A673 (cell line): ENCODE results near the gene ZNF117. TPM values are rescaled to one million over a fixed set of nuclear protein-coding genes. Genes with fewer than 3 reads are reported as not detected.
"Not testable (repeated sequence)": the region's sequence is repeated elsewhere in the genome, so short reads cannot be mapped to it uniquely, and the experiment has no call there.

Source experiments
- BruUV-seq: library from RNA; stranded (reverse); fragments of 400-500 nt; replicated peaks from 2 replicates; lab custom pipeline; 2021; lab: Mats Ljungman, UMichigan
- CTCF ChIA-PET: fragments of 300-600 bp; sonication (Branson Sonifier 250); formaldehyde crosslinking; loops from one replicate; lab custom pipeline; 2022; ENCODE audit warnings: antibody characterized with exemption; lab: Charles Lee
- POLR2A ChIA-PET: fragments of 300-600 bp; sonication (Branson Sonifier 250); formaldehyde crosslinking; loops from one replicate; lab custom pipeline; 2022; ENCODE audit warnings: antibody characterized with exemption; ENCODE audit not compliant: low non-redundant PET; lab: Charles Lee
- DNase-seq: peaks from one replicate; pipeline ENCODE4 v3.0.0-alpha.2; 2015; ENCODE audit warnings: low spot score
- H3K27ac ChIP-seq: fragments of 200-600 bp; sonication (generic); 2 replicates; pipeline ENCODE4 v1.5.1; 2016; ENCODE audit warnings: mixed run types, low read depth, mild to moderate bottlenecking, mixed read lengths, antibody characterized with exemption, low read length; ENCODE audit not compliant: poor library complexity, severe bottlenecking
- H3K27me3 ChIP-seq: fragments of 200-600 bp; sonication (generic); replicated peaks from 2 replicates; pipeline ENCODE4 v1.6.1; 2017; ENCODE audit warnings: mixed run types, low read depth, mild to moderate bottlenecking, mixed read lengths, antibody characterized with exemption, low read length; ENCODE audit not compliant: insufficient read depth, poor library complexity
- H3K36me3 ChIP-seq: fragments of 200-600 bp; sonication (generic); 2 replicates; pipeline ENCODE4 v1.6.1; 2016; ENCODE audit warnings: mixed run types, mild to moderate bottlenecking, mixed read lengths, antibody characterized with exemption, low read length; ENCODE audit not compliant: insufficient read depth, poor library complexity, severe bottlenecking
- H3K4me1 ChIP-seq: fragments of 200-600 bp; sonication (generic); 2 replicates; pipeline ENCODE4 v1.6.1; 2017; ENCODE audit warnings: mixed run types, mild to moderate bottlenecking, mixed read lengths, antibody characterized with exemption, low read length; ENCODE audit not compliant: insufficient read depth, poor library complexity, severe bottlenecking
- H3K4me3 ChIP-seq: fragments of 200-600 bp; sonication (generic); 2 replicates; pipeline ENCODE4 v1.5.1; 2016; ENCODE audit warnings: low read depth, mixed run types, mild to moderate bottlenecking, mixed read lengths, low read length; ENCODE audit not compliant: poor library complexity, severe bottlenecking
- H3K9me3 ChIP-seq: fragments of 200-600 bp; sonication (generic); 2 replicates; pipeline ENCODE4 v1.6.1; 2016; ENCODE audit warnings: mixed run types, low read depth, mild to moderate bottlenecking, mixed read lengths, antibody characterized with exemption, low read length; ENCODE audit not compliant: poor library complexity, severe bottlenecking
- EZH2 ChIP-seq: fragments of 200-600 bp; sonication (generic); IDR thresholded peaks from 2 replicates; pipeline ENCODE4 v1.6.1; 2017; ENCODE audit warnings: borderline replicate concordance, low read depth, mild to moderate bottlenecking, mixed read lengths, antibody characterized with exemption, low read length; ENCODE audit not compliant: poor library complexity, severe bottlenecking
- intact Hi-C: fragments of 100-400 bp; cut with micrococcal nuclease; formaldehyde crosslinking; loops from one replicate; pipeline ENCODE4 v1.10.0; 2022; ENCODE audit not compliant: unreplicated experiment
- total RNA-seq: library from RNA; stranded (reverse); gene quantifications from 2 replicates; pipeline ENCODE4 v1.2.3, GENCODE V29; 2021
- TF ChIP-seq, protein P1 (sequence below): fragments of 300-800, 200-600 bp; sonication (generic); conservative IDR thresholded peaks from 2 replicates; pipeline ENCODE4 v1.5.1; 2017; ENCODE audit warnings: low read depth, mild to moderate bottlenecking, antibody characterized with exemption, low read length, moderate library complexity, mixed read lengths

The ZNF117 gene
- total RNA-seq, 1 experiment from 2014 or later = 8.4 TPM

DNA sequence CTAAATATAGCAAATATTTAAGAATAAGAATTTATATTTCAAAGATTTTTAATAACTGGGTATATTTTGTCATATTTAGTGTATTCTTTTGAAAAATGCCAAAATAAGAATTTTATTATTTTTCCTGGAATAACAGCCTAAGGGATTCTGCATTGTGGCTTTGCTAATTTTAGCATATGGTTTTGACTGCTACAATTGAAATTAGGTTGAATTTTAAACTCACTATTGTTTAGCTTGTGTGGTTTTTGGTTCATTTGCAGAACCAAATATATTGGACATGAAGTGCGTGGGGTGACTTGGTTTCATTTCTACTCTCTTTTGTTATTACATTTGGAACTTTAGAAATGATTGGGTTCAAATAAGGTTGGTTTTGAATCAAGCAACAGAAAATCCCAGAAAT, 52.3 kb downstream of the ZNF117 start:
- POLR2A ChIA-PET = no interaction called here
- H3K4me3 ChIP-seq = no peak overlapping the region
- intact Hi-C loops = no loop called here
- no peaks in the 10 kb centered on the region for H3K36me3 ChIP-seq
- peaks cover 14% of the 10 kb centered on the region for H3K9me3 ChIP-seq
- H3K27ac ChIP-seq = no peak overlapping the region
- no peak for DNase-seq
- CTCF ChIA-PET = no interaction called here
- H3K27me3 ChIP-seq = no peaks in the 10 kb centered on the region
- H3K4me1 ChIP-seq = no peaks in the 10 kb centered on the region
- no peak for TF ChIP-seq EZH2
- no TSS peak for BruUV-seq

DNA sequence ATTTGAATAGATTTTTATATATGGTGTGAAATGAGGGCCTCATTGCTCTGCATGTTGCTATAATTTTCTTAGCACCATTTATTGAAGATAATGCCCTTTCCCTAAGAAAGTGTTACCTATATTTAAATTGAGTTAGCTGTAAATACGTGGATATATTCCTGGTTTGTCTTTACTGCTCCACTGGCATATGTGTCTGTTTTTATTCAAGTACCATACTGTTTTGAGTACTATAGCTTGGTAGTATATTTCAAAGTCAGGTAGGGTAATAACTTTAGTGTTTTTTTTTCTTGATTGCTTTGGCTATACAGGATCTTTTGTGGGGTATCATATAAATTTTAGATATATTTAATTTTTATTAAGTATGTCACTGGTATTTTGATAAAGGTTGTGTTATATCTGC, 56.4 kb downstream of the ZNF117 start:
- CTCF ChIA-PET = no interaction called here
- Histone ChIP-seq H3K4me1 (no peaks in the 10 kb centered on the region), H3K9me3 (peaks cover 25% of the 10 kb centered on the region), H3K36me3 (no peaks in the 10 kb centered on the region), H3K27me3 (no peaks in the 10 kb centered on the region), H3K4me3 (no peak overlapping the region), H3K27ac (no peak overlapping the region)
- no TSS peak for BruUV-seq
- no peak for TF ChIP-seq EZH2
- TF ChIP-seq, protein P1, sequence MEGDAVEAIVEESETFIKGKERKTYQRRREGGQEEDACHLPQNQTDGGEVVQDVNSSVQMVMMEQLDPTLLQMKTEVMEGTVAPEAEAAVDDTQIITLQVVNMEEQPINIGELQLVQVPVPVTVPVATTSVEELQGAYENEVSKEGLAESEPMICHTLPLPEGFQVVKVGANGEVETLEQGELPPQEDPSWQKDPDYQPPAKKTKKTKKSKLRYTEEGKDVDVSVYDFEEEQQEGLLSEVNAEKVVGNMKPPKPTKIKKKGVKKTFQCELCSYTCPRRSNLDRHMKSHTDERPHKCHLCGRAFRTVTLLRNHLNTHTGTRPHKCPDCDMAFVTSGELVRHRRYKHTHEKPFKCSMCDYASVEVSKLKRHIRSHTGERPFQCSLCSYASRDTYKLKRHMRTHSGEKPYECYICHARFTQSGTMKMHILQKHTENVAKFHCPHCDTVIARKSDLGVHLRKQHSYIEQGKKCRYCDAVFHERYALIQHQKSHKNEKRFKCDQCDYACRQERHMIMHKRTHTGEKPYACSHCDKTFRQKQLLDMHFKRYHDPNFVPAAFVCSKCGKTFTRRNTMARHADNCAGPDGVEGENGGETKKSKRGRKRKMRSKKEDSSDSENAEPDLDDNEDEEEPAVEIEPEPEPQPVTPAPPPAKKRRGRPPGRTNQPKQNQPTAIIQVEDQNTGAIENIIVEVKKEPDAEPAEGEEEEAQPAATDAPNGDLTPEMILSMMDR = no peak
- POLR2A ChIA-PET = no interaction called here
- intact Hi-C loops = no loop called here
- no peak for DNase-seq

DNA sequence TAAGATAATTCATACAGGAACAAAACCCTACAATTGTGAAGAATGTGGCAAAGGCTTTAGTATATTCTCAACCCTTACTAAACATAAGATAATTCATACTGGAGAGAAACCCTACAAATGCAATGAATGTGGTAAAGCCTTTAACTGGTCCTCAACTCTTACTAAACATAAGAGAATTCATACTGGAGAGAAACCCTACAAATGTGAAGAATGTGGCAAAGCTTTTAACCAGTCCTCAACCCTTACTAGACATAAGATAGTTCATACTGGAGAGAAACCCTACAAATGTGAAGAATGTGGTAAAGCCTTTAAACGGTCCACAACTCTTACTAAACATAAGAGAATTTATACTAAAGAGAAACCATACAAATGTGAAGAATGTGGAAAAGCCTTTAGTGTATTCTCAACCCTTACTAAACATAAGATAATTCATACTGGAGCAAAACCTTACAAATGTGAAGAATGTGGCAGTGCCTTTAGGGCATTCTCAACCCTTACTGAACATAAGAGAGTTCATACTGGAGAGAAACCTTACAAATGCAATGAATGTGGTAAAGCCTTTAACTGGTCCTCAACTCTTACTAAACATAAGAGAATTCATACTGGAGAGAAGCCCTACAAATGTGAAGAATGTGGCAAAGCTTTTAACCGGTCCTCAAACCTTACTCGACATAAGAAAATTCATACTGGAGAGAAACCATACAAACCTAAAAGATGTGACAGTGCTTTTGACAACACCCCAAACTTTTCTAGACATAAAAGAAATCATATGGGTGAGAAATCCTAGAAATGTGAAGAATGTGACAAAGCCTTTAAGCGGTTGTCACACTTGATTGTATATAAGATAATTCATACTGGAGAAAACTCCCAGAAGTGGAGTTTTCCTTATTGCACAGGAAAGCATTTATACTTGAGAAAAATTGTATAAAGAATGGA, 62.3 kb downstream of the ZNF117 start:
- intact Hi-C loops, POLR2A ChIA-PET: not testable (repeated sequence)
- peaks cover 59% of the 10 kb centered on the region for H3K9me3 ChIP-seq

More for the DNA sequence above, 62.3 kb downstream of the ZNF117 start:
- peaks cover 50% of the 10 kb centered on the region for H3K36me3 ChIP-seq
- CTCF ChIA-PET, H3K4me3 ChIP-seq, H3K27me3 ChIP-seq, H3K4me1 ChIP-seq, BruUV-seq, DNase-seq, H3K27ac ChIP-seq: not testable (repeated sequence)

Other genes starting within 250 kb of the ZNF117 start
- 9.2 TPM in 2 replicates for gene ZNF138, start 196.6 kb downstream of the ZNF117 start, total RNA-seq
- 10.1 and 11.5 TPM in 2 replicates for gene ZNF273, start 87.8 kb downstream of the ZNF117 start, total RNA-seq
- gene ERV3-1, start 15.7 kb upstream of the ZNF117 start, total RNA-seq = 14.7 and 18.5 TPM in 2 replicates